ENCODE measurements around the gene PAAF1. TPM values are rescaled to one million over a fixed set of nuclear protein-coding genes. Genes with fewer than 3 reads are reported as not detected.

Gene PAAF1
- total RNA-seq, 1 experiment from 2014 or later: 12.1 TPM

DNA sequence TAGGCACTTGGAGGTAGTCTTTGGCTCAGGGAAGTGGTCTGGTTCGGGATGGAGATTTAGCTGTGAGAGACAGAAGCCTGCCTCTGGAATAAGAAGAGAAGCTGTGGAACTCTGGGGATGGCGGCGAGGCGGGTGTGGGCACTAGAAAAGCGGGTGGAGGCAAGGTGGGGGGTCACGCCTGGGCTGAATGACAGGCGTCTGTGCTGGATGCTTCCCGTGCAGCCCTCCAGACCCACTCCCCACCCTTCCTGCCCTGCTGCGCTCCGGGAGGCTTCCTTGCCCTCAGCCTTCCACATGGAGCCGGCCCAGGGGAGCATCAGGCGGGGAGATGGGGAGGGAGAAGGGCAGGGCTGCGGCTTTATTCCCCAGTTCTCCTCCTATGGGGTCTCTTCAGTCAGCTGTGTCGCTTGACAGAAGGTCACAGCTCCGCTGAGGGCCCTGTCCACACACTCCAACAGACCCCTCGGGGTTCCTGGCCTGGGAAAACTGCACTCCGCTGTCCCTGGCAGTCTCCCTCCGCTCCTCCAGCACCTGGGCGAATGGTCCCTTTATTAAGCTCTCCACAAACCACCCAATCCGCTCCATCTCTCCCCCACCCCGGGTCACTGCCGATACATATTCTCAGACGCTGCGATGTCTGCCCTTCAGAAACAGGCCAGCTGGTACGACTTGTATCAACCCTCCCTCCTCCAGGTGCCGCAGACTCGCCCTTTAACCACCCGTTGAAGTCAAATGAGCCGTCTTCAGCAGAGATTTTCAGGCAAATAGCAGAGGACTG lies 80.3 kb downstream of the PAAF1 start:
- H3K9me3 ChIP-seq: no peaks in the 10 kb centered on the region
- no peaks in the 10 kb centered on the region for H3K36me3 ChIP-seq
- H3K4me3 ChIP-seq: no peak overlapping the region
- H3K27me3 ChIP-seq: no peaks in the 10 kb centered on the region
- no peak for DNase-seq

GRCh38 chr11:73957654-73958361 lies 81.0 kb downstream of the PAAF1 start:
- Histone ChIP-seq H3K9me3 (no peaks in the 10 kb centered on the region), H3K27me3 (no peaks in the 10 kb centered on the region), H3K36me3 (no peaks in the 10 kb centered on the region), H3K4me3 (no peak overlapping the region)
- no peak for DNase-seq

DNA sequence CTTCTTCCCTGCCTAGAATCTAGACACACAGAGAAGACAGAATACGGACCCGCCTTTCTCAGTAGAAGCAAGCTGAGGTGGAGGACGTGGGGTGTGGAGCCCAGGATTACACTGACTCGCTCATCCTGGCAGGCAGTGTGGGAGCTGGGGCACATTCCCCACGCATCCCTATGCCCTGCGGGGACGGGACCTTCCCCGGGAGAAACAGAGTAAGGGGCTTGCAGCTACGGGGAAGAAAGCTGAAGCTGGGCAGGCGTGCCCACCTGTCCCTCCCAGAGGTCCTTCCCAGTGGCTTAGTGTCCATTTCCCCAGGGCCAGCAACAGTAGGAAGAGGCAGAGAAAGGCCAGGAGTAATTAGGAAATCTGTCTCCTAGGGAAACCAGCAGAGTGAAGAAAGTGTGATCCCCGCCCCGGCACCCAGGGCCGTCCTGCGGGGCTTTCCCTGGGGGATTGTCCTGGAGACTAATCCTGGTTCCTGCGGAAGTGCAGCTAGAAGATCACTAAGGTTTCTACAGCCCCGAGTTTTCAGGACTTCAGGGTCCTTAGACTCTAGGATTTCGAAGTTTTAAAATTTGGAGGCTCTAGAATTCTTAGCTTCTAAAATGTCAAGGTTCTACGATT lies 81.8 kb downstream of the PAAF1 start:
- Histone ChIP-seq H3K27me3 (no peaks in the 10 kb centered on the region), H3K9me3 (no peaks in the 10 kb centered on the region), H3K36me3 (no peaks in the 10 kb centered on the region), H3K4me3 (no peak overlapping the region)
- DNase-seq: no peak

DNA sequence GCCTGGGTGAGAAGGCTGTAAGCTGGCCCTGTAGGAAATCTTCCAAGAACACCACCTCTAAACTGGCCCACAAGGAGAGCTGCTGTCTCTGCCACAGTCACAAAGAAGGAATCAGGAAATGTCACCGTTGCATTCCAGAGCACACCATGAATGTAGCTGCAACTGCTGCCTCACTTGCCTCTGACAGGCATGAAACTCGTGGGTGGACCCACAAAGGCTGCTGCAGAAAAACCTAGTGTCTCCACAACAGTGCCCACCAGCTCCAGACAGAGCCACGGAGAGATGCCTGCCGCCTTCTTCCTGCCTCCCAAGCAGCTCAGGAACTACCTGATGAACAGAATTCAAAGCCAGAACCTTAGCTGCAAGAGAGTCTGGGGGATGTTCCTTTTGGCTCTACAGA lies 84.5 kb downstream of the PAAF1 start:
- DNase-seq: no peak
- no peaks in the 10 kb centered on the region for H3K27me3 ChIP-seq
- H3K36me3 ChIP-seq: no peaks in the 10 kb centered on the region
- H3K9me3 ChIP-seq: no peaks in the 10 kb centered on the region
- H3K4me3 ChIP-seq: no peak overlapping the region

GRCh38 chr11:73962101-73962705 lies 85.4 kb downstream of the PAAF1 start:
- H3K4me3 ChIP-seq: no peak overlapping the region
- H3K27me3 ChIP-seq: no peaks in the 10 kb centered on the region
- no peak for DNase-seq
- no peaks in the 10 kb centered on the region for H3K36me3 ChIP-seq
- H3K9me3 ChIP-seq: no peaks in the 10 kb centered on the region

DNA sequence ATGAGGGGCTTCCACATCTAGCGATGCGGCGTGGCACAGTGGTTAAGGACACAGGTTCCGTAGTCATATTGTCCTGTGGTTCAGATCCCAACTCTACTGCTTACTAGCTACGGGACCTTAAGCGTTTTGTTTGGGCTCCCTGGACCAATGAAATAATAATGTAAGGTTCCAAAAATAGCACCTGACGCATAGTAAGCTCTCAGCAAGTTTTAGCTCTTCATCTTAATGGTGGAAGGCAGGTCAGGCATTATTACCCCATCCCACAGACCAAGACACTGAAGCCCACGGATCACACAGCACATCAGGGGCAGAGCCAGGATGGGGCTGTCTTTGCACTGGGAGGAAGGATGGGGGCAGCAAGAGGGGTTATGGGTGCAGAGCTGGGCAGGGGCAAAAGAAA lies 87.1 kb downstream of the PAAF1 start:
- no peaks in the 10 kb centered on the region for H3K27me3 ChIP-seq
- no peaks in the 10 kb centered on the region for H3K36me3 ChIP-seq
- H3K4me3 ChIP-seq: no peak overlapping the region
- no peak for DNase-seq
- H3K9me3 ChIP-seq: no peaks in the 10 kb centered on the region

DNA sequence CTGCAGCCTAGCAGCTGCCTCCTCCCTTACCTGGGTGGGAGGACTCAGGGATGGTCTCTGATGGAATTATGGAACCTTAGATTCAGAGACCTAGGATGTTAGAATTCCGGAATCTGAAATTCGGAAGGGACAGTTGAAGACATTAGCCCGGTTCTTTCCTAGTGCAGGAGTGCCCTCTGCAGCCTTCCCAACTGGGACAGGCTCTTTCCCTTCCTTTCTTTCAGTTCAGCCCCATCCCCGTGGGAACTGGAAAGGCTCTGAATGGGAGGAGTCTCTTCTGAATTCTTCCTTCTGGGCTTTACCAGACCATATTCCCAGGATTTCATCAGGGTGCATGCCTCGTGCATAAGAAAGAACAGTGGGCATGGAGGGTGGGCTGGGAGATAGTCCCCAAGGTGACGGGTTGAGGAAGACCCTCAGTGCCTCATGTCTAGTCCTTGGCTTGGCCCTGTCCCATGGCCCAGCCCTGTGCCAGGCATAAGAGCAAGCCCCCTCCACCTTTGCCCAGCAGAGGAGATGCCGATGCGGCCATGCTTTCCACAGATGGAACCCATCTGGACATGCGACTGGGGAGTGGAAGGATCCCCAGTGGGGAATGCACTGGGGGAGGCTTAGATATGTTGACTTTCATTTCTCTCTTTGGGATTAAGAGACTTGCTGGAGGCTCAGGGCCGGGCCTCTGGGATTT lies 88.4 kb downstream of the PAAF1 start:
- Histone ChIP-seq H3K4me3 (no peak overlapping the region), H3K27me3 (no peaks in the 10 kb centered on the region), H3K36me3 (no peaks in the 10 kb centered on the region), H3K9me3 (no peaks in the 10 kb centered on the region)
- no peak for DNase-seq

DNA sequence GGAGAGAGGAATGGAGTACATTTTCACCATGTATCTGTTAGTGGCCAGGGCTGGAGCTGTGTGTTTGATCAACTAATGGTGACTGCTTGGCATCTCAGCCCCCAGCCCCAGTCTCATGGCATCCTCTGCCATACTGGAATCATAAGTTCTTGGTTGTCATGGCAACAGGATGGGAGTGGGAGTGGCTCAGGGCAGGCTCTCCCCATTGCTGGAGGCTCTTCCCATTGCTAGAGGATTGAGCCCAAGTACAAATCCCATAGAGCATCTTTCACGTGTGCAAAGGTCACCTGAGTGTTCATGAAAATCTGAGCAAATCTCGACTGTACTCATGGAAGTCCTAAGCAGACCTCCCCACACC lies 88.9 kb downstream of the PAAF1 start:
- Histone ChIP-seq H3K9me3 (no peaks in the 10 kb centered on the region), H3K27me3 (no peaks in the 10 kb centered on the region), H3K4me3 (no peak overlapping the region), H3K36me3 (no peaks in the 10 kb centered on the region)
- no peak for DNase-seq

DNA sequence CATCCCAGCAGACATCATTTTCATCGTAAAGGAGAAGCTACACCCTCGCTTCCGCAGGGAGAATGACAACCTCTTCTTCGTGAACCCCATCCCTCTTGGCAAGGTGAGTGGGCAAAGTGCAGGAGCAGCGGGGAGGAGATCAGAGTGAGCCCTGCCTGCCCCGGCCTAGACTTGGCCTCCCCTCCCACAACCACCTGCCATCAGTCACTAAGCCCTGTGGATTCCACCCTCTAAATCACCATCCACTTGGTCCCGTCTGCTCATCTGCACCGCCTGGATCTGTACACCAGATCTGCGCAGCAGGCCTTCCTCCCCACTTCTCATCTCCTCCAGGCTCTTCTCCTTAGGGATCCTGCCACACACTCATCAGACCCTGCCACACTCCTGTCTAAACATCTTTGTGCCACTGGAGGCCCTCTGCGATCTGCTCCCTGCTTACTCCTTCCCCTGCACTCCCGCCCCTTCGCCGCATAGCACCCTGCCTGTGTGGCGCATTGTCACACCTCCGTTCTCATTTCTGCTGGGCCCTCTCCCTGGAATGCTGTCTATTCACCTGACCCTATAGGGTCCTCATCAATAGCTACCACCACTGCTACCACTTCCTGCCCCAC lies 91.7 kb downstream of the PAAF1 start:
- no peaks in the 10 kb centered on the region for H3K9me3 ChIP-seq
- H3K4me3 ChIP-seq: no peak overlapping the region
- H3K36me3 ChIP-seq: no peaks in the 10 kb centered on the region
- no peaks in the 10 kb centered on the region for H3K27me3 ChIP-seq
- DNase-seq: no peak

- H3K4me3 ChIP-seq: no peak overlapping the region
- H3K36me3 ChIP-seq: no peaks in the 10 kb centered on the region
- H3K9me3 ChIP-seq: no peaks in the 10 kb centered on the region
- H3K27me3 ChIP-seq: no peaks in the 10 kb centered on the region
- DNase-seq: no peak
Observed at GRCh38 chr11:73969091-73969490, 92.3 kb downstream of the PAAF1 start.

- no peak for DNase-seq
- no peaks in the 10 kb centered on the region for H3K9me3 ChIP-seq
- H3K4me3 ChIP-seq: no peak overlapping the region
- no peaks in the 10 kb centered on the region for H3K27me3 ChIP-seq
- no peaks in the 10 kb centered on the region; the same call in 1 of the 2 replicates for H3K36me3 ChIP-seq
Observed at GRCh38 chr11:73969991-73970800, 93.4 kb downstream of the PAAF1 start.

- Histone ChIP-seq H3K4me3 (no peak overlapping the region), H3K36me3 (no peaks in the 10 kb centered on the region; the same call in 1 of the 2 replicates), H3K27me3 (no peaks in the 10 kb centered on the region), H3K9me3 (no peaks in the 10 kb centered on the region)
- DNase-seq: no peak
Observed at GRCh38 chr11:73971175-73971719, 94.4 kb downstream of the PAAF1 start.

- no peaks in the 10 kb centered on the region for H3K9me3 ChIP-seq
- no peaks in the 10 kb centered on the region; the same call in 1 of the 2 replicates for H3K36me3 ChIP-seq
- no peak overlapping the region for H3K4me3 ChIP-seq
- H3K27me3 ChIP-seq: no peaks in the 10 kb centered on the region
- no peak for DNase-seq
Observed at GRCh38 chr11:73972187-73972586, 95.4 kb downstream of the PAAF1 start.

- no peak overlapping the region for H3K4me3 ChIP-seq
- no peaks in the 10 kb centered on the region; the same call in 1 of the 2 replicates for H3K36me3 ChIP-seq
- no peaks in the 10 kb centered on the region for H3K9me3 ChIP-seq
- no peak for DNase-seq
- H3K27me3 ChIP-seq: no peaks in the 10 kb centered on the region
Observed at GRCh38 chr11:73972620-73973449, 96.0 kb downstream of the PAAF1 start.

All from MG63 (cell line).